NB4 (cell line): ENCODE data around the gene TAF1A.

ENCODE experiments used
- CTCF ChIP-seq: IDR thresholded peaks from one replicate; pipeline ENCODE4 v1.5.1; 2012; ENCODE audit warnings: low read depth, low read length
- MYC ChIP-seq: IDR thresholded peaks from 2 replicates; pipeline ENCODE4 v1.6.1; 2011; ENCODE audit warnings: low read depth, low read length

GRCh38 chr1:222622765-222623164, 33.0 kb upstream of the TAF1A start:
- no peak for TF ChIP-seq CTCF
- TF ChIP-seq MYC = no peak
